Stimulated activated CD8-positive, alpha-beta memory T cell treated with anti-CD3 and anti-CD28 coated beads, Interleukin-15, amount 100 ng/mL, for 4 hours (primary cell): Measurements from ENCODE around the gene MGAT2.
"Not testable (repeated sequence)": the region's sequence is repeated elsewhere in the genome, so short reads cannot be mapped to it uniquely, and the experiment has no call there.

Source experiments
- DNase-seq, 2 donors: peaks; one replicate each; pipeline ENCODE4 v3.0.0-alpha.2; 2020; ENCODE audit warnings: low read depth in 2 of 2

MGAT2 gene

DNA sequence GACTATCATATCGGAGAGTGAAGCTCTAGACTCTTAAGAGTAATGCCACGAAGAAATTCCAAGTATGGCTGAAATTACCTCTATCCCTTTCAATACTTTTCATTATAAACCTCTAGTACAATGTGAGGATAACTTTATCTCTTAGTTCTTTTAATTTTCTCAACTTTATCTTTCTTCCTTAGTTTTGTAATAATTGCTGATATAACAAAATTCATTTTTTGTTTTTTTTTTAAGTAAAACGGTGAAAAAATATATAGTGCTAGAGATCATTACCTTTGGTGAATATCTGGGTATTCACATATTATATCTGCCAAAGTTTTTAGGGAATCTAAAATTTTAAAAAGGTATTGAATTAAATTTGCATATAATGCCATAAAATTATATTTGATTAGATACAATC, 33.9 kb downstream of the MGAT2 start:
- DNase-seq, result no peak

DNA sequence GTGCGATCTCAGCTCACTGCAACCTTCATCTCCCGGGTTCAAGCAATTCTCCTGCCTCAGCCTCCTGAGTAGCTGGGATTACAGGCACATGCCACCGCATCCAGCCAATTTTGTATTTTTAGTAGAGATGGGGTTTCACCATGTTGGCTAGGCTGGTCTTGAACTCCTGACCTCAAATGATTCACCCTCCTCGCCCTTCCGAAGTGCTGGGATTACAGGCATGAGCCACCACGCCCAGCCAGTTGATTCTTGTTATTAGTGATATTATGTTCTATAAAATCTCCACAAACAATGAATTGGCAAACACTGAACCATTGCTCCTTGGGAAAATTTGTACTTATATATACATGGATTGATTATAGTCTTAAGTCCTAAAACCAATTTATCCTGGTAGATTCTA, 36.9 kb downstream of the MGAT2 start:
- not testable (repeated sequence) for DNase-seq

DNA sequence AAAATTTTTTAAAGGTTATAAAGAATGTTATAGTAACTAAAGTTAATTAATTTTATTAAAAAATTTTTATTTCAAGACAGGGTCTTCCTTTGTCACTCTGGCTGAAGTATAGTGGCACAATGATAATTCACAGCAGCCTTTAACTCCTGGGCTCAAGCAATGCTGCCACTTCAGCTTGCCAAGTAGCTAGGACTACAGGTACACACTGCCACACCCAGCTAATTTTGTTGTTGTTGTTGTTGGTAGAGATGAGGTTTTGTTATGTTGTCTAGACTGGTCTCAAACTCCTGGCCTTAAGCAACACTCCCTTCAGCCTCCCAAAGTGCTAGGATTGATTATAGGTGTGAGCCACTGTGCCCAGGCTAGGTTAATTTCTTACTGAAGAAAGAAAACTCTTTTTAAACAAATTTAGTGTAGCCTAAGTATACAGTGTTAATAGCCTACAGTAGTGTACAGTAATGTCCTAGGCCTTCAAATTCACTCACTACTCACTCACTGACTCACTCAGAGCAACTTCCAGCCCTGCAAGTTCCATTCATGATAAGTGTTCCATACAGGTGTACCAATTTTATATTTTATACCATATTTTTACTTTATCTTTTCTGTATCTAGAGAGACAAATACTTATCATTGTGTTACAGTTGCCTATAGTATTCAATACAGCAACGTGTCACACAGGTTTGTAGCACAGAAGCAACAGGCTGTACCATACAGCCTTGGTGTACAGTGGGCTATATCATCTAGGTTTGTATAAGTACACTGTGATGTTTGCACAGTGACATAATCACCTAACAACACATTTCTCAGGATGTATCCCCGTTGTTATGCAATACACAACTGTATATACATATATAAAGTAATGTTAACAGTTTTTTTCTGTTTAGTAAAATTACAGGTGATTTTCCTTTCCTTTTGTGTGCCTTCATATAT, 39.2 kb downstream of the MGAT2 start:
- no peak for DNase-seq

DNA sequence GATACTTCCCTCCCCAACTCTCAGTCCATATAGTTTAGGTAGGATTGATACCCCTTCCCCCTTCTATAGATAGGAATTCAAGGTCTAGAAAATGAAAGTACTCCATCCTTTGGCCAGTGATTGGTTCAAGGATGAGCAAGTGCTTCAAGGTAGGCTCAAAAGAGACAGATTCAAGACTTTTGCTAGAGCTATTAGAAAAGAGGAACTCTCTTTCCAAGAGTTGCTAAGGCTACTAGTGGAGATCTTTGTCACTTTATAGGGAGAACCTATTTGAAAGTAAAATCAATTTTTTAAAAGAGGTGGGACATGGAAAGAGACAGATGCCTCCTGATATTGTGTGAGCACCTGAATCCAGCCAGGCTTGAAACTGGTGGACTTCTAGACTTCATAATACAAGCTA, 49.9 kb downstream of the MGAT2 start:
- no peak for DNase-seq
